ENCODE measurements around the gene NOP14.

Gene NOP14

DNA sequence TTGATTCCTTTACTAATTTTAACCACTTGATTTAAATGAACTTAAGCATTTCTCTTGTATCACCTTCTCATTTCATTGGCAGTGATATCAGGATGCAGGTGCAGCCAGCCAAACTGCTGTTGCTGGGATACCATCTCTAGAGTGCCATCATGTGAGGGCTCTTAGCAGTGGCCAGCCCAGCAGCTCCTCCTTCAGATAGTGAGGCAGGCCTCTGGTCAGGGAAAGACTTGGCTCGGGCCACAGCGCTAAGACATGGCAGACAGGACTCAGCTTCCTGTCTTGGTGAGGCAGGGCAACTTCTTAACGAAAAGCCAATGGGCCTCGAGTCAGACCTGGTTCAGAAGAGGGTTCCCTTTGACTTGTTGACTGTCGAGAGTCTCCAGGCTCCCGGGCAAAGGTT lies 50.0 kb downstream of the NOP14 start:
- Histone ChIP-seq H3K9me3 (ENCODE audit: insufficient read depth, low read depth, low read length) (peaks cover 4% of the 10 kb centered on the region; the same call in 1 of the 2 replicates), H3K9ac (ENCODE audit: low read depth, low read length) (no peak overlapping the region), H3K36me3 (ENCODE audit: insufficient read depth, low read depth, low read length) (peaks cover 74% of the 10 kb centered on the region), H3K4me3 (ENCODE audit: low read length) (no peak overlapping the region), H3K27me3 (ENCODE audit: insufficient read depth, low read length) (no peaks in the 10 kb centered on the region), H3K4me1 (ENCODE audit: insufficient read depth, low read length) (no peaks in the 10 kb centered on the region), H3K27ac (ENCODE audit: low read length) (no peak overlapping the region)

DNA sequence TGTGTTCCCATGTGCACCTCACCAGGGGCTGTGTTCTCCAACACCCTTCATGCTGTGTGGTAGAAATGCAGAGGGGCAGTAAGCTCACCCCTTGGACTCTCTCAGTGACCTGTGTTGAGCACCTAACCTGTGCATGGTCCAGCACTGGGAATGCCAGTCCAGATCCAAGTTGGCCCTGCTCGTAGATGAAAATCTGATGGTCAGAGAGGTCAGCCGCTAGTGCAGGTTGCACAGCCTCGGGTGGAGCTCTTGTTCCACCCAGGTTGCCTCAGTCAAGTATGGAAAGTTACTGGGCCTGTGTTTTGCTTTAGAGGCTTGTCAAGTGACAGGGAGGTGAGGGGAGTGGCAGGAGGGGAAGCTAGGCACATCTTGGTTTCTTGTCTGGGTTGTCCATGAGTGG lies 51.3 kb downstream of the NOP14 start:
- no peak overlapping the region for H3K27ac ChIP-seq (ENCODE audit: low read length)
- no peaks in the 10 kb centered on the region for H3K4me1 ChIP-seq (ENCODE audit: insufficient read depth, low read length)
- H3K27me3 ChIP-seq (ENCODE audit: insufficient read depth, low read length): no peaks in the 10 kb centered on the region
- peaks cover 85% of the 10 kb centered on the region for H3K36me3 ChIP-seq (ENCODE audit: insufficient read depth, low read depth, low read length)
- H3K4me3 ChIP-seq (ENCODE audit: low read length): no peak overlapping the region
- H3K9ac ChIP-seq (ENCODE audit: low read depth, low read length): no peak overlapping the region
- H3K9me3 ChIP-seq (ENCODE audit: insufficient read depth, low read depth, low read length): peaks cover 2% of the 10 kb centered on the region; the same call in 1 of the 2 replicates

DNA sequence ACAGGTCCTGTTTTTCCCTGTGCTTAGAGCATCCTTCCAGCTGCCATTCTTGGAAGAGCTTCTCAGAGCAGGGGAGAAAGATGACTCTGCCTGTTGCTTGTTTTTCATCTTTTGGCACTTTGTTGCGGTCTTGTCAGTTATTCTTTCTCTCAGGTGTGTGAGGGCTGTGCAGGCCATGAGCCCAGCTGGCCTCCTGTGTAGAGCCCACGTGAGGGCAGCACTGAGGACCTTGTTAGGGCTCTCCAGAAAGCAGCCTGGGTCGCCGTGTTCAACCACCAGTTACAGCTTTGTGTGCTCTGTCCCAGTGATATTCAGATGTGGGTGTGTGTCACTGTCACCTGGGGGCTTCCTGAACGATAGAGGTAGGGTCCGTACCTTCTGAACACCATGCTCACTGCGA lies 52.8 kb downstream of the NOP14 start:
- Histone ChIP-seq H3K27me3 (ENCODE audit: insufficient read depth, low read length) (no peaks in the 10 kb centered on the region), H3K36me3 (ENCODE audit: insufficient read depth, low read depth, low read length) (peaks cover 89% of the 10 kb centered on the region), H3K4me3 (ENCODE audit: low read length) (no peak overlapping the region), H3K27ac (ENCODE audit: low read length) (no peak overlapping the region), H3K4me1 (ENCODE audit: insufficient read depth, low read length) (no peaks in the 10 kb centered on the region), H3K9ac (ENCODE audit: low read depth, low read length) (no peak overlapping the region), H3K9me3 (ENCODE audit: insufficient read depth, low read depth, low read length) (no peaks in the 10 kb centered on the region)

DNA sequence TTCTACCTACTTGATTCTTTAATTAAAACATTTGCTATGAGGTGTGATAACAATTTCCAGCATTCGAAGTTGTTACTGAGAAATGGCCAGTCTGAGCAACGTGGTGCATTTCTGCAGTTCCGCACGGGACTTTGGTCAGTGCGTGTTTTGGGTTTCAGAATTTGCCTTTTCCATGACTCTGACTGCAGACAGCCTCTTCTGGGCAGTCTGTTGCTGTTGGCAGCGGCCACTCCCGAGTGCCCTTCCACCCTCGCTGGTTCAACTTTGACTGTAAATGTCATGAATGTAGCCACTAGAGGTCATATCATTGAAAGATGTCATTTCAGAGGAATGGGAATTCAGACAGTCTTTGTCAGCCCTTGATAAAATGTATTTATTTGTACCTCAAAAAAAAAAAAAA lies 53.6 kb downstream of the NOP14 start:
- no peak overlapping the region for H3K4me3 ChIP-seq (ENCODE audit: low read length)
- no peak overlapping the region for H3K9ac ChIP-seq (ENCODE audit: low read depth, low read length)
- peaks cover 90% of the 10 kb centered on the region for H3K36me3 ChIP-seq (ENCODE audit: insufficient read depth, low read depth, low read length)
- no peaks in the 10 kb centered on the region for H3K9me3 ChIP-seq (ENCODE audit: insufficient read depth, low read depth, low read length)
- H3K4me1 ChIP-seq (ENCODE audit: insufficient read depth, low read length): no peaks in the 10 kb centered on the region
- H3K27ac ChIP-seq (ENCODE audit: low read length): no peak overlapping the region
- no peaks in the 10 kb centered on the region for H3K27me3 ChIP-seq (ENCODE audit: insufficient read depth, low read length)

DNA sequence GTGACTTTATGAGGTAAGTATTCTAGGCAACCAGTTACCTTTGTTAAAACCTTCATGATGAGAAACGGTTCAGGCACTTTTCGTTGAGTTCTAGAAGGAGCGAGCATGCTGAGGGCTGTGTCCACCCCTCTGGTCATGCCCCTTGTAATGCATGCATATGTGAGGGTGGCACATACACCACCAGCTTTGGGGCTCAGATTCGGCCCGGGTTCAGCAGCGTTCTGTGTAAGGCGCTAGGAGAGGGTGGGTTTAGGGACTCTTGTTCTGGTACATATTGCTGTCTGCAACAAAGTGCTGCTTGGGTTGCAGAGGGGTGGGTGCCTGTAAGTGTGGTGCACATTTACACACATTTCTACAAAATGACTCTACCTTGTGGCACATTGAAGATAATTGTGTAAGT lies 54.5 kb downstream of the NOP14 start:
- H3K4me3 ChIP-seq (ENCODE audit: low read length): no peak overlapping the region
- H3K27ac ChIP-seq (ENCODE audit: low read length): no peak overlapping the region
- H3K9me3 ChIP-seq (ENCODE audit: insufficient read depth, low read depth, low read length): no peaks in the 10 kb centered on the region
- H3K36me3 ChIP-seq (ENCODE audit: insufficient read depth, low read depth, low read length): peaks cover 93% of the 10 kb centered on the region
- H3K4me1 ChIP-seq (ENCODE audit: insufficient read depth, low read length): no peaks in the 10 kb centered on the region
- H3K27me3 ChIP-seq (ENCODE audit: insufficient read depth, low read length): no peaks in the 10 kb centered on the region
- no peak overlapping the region for H3K9ac ChIP-seq (ENCODE audit: low read depth, low read length)

DNA sequence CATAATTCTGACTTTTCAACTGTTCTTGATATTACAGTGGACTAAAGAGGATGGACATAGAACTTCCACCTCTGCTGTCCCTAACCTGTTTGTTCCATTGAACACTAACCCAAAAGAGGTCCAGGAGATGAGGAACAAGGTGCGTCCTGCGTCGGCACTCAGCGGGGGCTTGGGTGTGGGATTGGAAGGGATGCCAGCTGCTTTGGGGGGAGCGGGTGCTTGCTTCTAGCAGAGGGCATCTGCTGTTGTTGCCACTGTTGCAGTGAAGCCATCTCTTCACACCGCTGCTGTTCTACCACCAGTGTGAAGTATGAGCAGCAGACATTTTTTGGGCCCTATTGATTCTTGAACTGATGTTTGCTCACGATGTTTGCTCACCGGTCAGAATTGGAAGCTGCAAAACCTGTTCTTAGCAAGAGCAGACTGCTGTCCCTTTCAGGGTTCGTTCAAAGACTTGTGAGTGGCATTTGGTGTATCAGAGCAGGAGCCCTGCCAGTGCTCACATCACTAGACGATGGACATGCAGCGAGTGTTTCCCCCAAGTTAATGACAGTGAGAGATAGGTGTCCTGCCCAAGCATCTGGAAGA lies 55.4 kb downstream of the NOP14 start:
- Histone ChIP-seq H3K27ac (ENCODE audit: low read length) (no peak overlapping the region), H3K27me3 (ENCODE audit: insufficient read depth, low read length) (no peaks in the 10 kb centered on the region), H3K36me3 (ENCODE audit: insufficient read depth, low read depth, low read length) (peaks cover 92% of the 10 kb centered on the region), H3K9ac (ENCODE audit: low read depth, low read length) (no peak overlapping the region), H3K4me3 (ENCODE audit: low read length) (no peak overlapping the region), H3K4me1 (ENCODE audit: insufficient read depth, low read length) (no peaks in the 10 kb centered on the region), H3K9me3 (ENCODE audit: insufficient read depth, low read depth, low read length) (no peaks in the 10 kb centered on the region)

DNA sequence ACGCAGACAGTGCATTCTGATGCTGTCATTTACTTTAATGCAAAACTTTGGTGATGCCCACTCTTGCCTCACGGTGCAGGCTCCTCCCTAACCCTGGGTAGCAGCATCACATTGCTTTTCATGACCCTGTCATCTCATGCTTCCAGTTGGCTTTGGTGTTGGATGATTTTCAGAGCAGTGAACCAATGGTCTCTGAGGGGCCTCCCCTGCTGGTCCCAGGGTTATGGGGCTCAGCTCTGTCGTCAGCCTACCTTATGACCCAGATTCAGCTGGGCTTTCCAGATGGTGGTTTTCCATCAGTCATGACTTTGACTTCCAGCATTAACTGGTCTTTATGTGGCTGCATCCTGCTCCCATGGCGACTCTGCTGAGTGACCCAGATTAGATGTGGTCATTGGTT lies 56.0 kb downstream of the NOP14 start:
- Histone ChIP-seq H3K4me3 (ENCODE audit: low read length) (no peak overlapping the region), H3K9ac (ENCODE audit: low read depth, low read length) (no peak overlapping the region), H3K9me3 (ENCODE audit: insufficient read depth, low read depth, low read length) (no peaks in the 10 kb centered on the region), H3K27ac (ENCODE audit: low read length) (no peak overlapping the region), H3K4me1 (ENCODE audit: insufficient read depth, low read length) (no peaks in the 10 kb centered on the region), H3K36me3 (ENCODE audit: insufficient read depth, low read depth, low read length) (peaks cover 94% of the 10 kb centered on the region), H3K27me3 (ENCODE audit: insufficient read depth, low read length) (no peaks in the 10 kb centered on the region)

DNA sequence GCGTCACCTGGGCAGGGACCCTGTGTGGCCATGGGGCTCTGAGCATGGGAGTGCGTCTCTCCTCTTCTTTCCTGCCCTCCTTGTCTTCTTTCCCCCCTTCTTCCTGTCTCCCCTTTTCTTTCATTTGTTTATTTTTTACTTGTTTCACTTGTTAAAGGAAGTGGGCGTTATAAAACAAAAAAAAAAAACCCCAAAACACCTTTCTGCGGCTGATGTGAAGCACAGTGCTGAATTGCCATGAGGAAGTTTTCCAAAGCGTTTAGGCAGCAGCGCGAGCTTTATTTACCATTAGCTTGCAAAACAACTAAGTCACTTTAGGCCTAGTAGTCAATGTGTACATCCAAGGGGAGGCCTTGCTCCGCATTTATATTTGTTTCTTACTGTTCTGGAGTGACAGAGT lies 57.0 kb downstream of the NOP14 start:
- no peak overlapping the region for H3K9ac ChIP-seq (ENCODE audit: low read depth, low read length)
- H3K4me3 ChIP-seq (ENCODE audit: low read length): no peak overlapping the region
- peaks cover 96% of the 10 kb centered on the region for H3K36me3 ChIP-seq (ENCODE audit: insufficient read depth, low read depth, low read length)
- H3K4me1 ChIP-seq (ENCODE audit: insufficient read depth, low read length): no peaks in the 10 kb centered on the region
- no peaks in the 10 kb centered on the region for H3K27me3 ChIP-seq (ENCODE audit: insufficient read depth, low read length)
- H3K9me3 ChIP-seq (ENCODE audit: insufficient read depth, low read depth, low read length): no peaks in the 10 kb centered on the region
- no peak overlapping the region for H3K27ac ChIP-seq (ENCODE audit: low read length)

DNA sequence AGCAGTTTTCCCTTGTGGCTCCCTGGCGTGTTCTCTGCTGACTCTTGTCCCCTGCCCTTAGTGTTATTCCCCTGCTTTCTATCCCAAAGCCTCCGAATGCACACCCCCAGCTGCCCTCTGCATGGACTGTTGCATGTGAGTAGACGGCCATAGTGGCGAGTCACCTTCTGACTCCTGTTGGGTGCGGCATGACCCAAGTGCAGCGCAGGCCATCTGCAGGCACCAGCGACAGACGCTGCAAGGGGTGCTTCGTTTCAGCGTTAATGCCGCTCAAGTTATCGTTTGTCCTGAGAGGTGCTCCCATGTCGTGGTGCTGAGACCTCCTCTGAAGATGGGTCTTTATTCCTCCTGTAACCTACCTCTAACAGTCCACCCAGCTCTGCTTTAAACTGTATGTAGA lies 57.7 kb downstream of the NOP14 start:
- Histone ChIP-seq H3K4me3 (ENCODE audit: low read length) (no peak overlapping the region), H3K9ac (ENCODE audit: low read depth, low read length) (no peak overlapping the region), H3K27me3 (ENCODE audit: insufficient read depth, low read length) (no peaks in the 10 kb centered on the region), H3K27ac (ENCODE audit: low read length) (no peak overlapping the region), H3K4me1 (ENCODE audit: insufficient read depth, low read length) (no peaks in the 10 kb centered on the region), H3K9me3 (ENCODE audit: insufficient read depth, low read depth, low read length) (no peaks in the 10 kb centered on the region), H3K36me3 (ENCODE audit: insufficient read depth, low read depth, low read length) (peaks cover 96% of the 10 kb centered on the region)

DNA sequence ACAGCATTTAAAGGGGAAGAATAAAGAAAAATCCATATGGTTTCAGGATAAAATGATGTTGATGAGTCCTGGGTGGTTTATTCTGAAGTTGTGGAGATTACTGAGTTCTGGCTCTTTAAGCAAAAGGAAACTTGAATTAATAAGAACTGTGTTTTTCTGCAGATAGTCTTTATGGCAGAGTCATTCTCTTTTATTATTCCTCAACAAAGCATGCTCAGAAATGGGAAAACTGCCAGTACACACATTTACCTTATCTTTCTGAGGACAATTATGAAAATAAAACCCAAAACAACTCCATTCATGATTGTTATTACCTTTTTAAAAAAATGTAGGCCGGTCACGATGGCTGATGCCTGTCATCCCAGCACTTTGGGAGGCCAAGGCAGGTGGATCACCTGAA lies 61.1 kb downstream of the NOP14 start:
- Histone ChIP-seq H3K4me3 (ENCODE audit: low read length) (no peak overlapping the region), H3K4me1 (ENCODE audit: insufficient read depth, low read length) (no peaks in the 10 kb centered on the region), H3K27me3 (ENCODE audit: insufficient read depth, low read length) (no peaks in the 10 kb centered on the region), H3K9me3 (ENCODE audit: insufficient read depth, low read depth, low read length) (no peaks in the 10 kb centered on the region), H3K9ac (ENCODE audit: low read depth, low read length) (no peak overlapping the region), H3K36me3 (ENCODE audit: insufficient read depth, low read depth, low read length) (peaks cover 94% of the 10 kb centered on the region), H3K27ac (ENCODE audit: low read length) (no peak overlapping the region)

DNA sequence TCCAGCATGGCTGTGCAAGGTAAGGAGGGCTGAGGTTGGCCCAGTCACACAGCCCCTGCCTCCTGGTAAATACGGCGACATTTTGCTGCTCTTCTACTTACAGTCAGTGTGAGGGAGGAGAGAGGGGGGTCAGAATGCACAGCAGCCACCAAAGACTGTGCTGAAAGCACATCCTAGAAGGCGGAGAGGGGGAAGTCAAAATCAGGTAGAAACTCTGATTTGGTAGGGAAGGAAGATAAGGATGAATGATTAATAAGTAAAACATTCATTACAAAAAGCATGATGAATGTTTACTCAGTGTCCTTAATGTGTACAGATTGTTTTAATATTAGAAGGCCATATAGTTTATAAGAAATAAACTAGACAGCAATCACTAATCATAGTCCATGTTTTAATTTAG lies 62.0 kb downstream of the NOP14 start:
- H3K27ac ChIP-seq (ENCODE audit: low read length): no peak overlapping the region
- no peaks in the 10 kb centered on the region for H3K4me1 ChIP-seq (ENCODE audit: insufficient read depth, low read length)
- no peaks in the 10 kb centered on the region for H3K27me3 ChIP-seq (ENCODE audit: insufficient read depth, low read length)
- H3K9me3 ChIP-seq (ENCODE audit: insufficient read depth, low read depth, low read length): no peaks in the 10 kb centered on the region
- H3K4me3 ChIP-seq (ENCODE audit: low read length): no peak overlapping the region
- H3K36me3 ChIP-seq (ENCODE audit: insufficient read depth, low read depth, low read length): peaks cover 91% of the 10 kb centered on the region
- H3K9ac ChIP-seq (ENCODE audit: low read depth, low read length): no peak overlapping the region

DNA sequence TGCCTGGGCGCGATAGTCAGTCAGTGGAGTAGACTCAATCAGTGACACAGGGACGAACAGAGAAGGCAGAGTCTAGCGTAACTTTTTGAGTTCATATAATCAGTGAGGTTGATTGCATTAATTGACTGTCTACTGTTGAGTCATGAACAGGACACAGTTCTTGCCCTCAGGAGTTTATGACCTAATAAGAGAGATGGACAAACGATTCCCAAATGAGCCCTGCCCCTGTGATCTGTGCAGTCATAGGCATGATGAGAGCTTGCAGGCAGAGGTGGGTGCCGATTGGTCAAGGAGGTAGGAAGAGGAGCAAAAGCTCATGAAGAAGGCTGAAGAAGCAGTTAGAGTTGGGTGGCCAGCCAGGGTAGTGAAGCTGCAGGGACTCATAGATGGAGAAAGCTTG lies 62.5 kb downstream of the NOP14 start:
- Histone ChIP-seq H3K27ac (ENCODE audit: low read length) (no peak overlapping the region), H3K27me3 (ENCODE audit: insufficient read depth, low read length) (no peaks in the 10 kb centered on the region), H3K9ac (ENCODE audit: low read depth, low read length) (no peak overlapping the region), H3K4me3 (ENCODE audit: low read length) (no peak overlapping the region), H3K36me3 (ENCODE audit: insufficient read depth, low read depth, low read length) (peaks cover 88% of the 10 kb centered on the region), H3K9me3 (ENCODE audit: insufficient read depth, low read depth, low read length) (no peaks in the 10 kb centered on the region), H3K4me1 (ENCODE audit: insufficient read depth, low read length) (no peaks in the 10 kb centered on the region)

DNA sequence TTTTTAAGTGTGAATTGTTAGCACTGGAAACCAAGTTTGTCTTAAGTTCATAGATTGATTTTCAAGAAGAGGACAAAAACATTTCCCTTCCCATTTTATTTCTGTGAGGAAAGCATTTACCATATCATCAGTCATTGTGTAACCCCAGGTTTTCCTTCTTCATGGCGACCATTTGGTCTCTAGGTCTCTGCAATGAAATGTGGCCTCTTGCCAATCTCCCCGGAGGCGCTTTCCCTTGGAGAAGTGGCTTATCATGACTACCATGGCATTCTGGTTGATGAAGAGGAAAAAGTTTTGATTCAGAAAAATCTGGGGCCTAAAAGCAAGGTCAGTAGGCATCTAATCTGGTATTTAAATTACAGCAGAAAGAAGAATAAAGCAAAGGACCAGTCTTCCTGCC lies 65.2 kb downstream of the NOP14 start:
- no peaks in the 10 kb centered on the region for H3K9me3 ChIP-seq (ENCODE audit: insufficient read depth, low read depth, low read length)
- no peak overlapping the region for H3K4me3 ChIP-seq (ENCODE audit: low read length)
- no peak overlapping the region for H3K9ac ChIP-seq (ENCODE audit: low read depth, low read length)
- H3K27ac ChIP-seq (ENCODE audit: low read length): no peak overlapping the region
- no peaks in the 10 kb centered on the region for H3K27me3 ChIP-seq (ENCODE audit: insufficient read depth, low read length)
- peaks cover 83% of the 10 kb centered on the region for H3K36me3 ChIP-seq (ENCODE audit: insufficient read depth, low read depth, low read length)
- H3K4me1 ChIP-seq (ENCODE audit: insufficient read depth, low read length): no peaks in the 10 kb centered on the region

All from iPS-20b (cell line).